Caco-2 (cell line): ENCODE results near the gene SGF29. TPM values are rescaled to one million over a fixed set of nuclear protein-coding genes. Genes with fewer than 3 reads are reported as not detected.
A peak's percentile ranks its signal among the peaks of the same experiment; 100 is the strongest.

Source experiments
- BruUV-seq: library from RNA; stranded (reverse); fragments of 400-500 nt; replicated peaks from 2 replicates; lab custom pipeline; 2021; lab: Mats Ljungman, UMichigan
- CTCF ChIA-PET: fragments of 300-600 bp; sonication (Branson Sonifier 250); formaldehyde crosslinking; loops from one replicate; lab custom pipeline; 2022; ENCODE audit warnings: antibody characterized with exemption; lab: Charles Lee
- POLR2A ChIA-PET: fragments of 300-600 bp; sonication (Branson Sonifier 250); formaldehyde crosslinking; loops from one replicate; lab custom pipeline; 2022; ENCODE audit warnings: antibody characterized with exemption; lab: Charles Lee
- DNase-seq, 2 experiments: peaks; one replicate each; pipeline versions ENCODE4 v3.0.0 to v3.0.0-alpha.2; 2020 to 2022
- H3K27me3 ChIP-seq: replicated peaks from 2 replicates; pipeline ENCODE4 v1.6.0; 2011; ENCODE audit warnings: low read length; ENCODE audit not compliant: control insufficient read depth, insufficient read depth
- H3K36me3 ChIP-seq: 2 replicates; pipeline ENCODE4 v1.5.1; 2011; ENCODE audit warnings: low read length; ENCODE audit not compliant: control insufficient read depth, insufficient read depth
- H3K4me1 ChIP-seq: fragments of 250-450 bp; sonication (Bioruptor Pico); 2 replicates; pipeline ENCODE4 v1.5.1; 2020; ENCODE audit warnings: mild to moderate bottlenecking
- H3K4me3 ChIP-seq: 2 replicates; pipeline ENCODE4 v1.5.1; 2011; ENCODE audit warnings: low read depth, mild to moderate bottlenecking, control low read depth, low read length
- H3K9me3 ChIP-seq: fragments of 250-450 bp; sonication (Bioruptor Pico); 2 replicates; pipeline ENCODE4 v1.5.1; 2020; ENCODE audit warnings: mild to moderate bottlenecking, moderate library complexity
- H3K27ac Mint-ChIP-seq: one replicate; pipeline ENCODE4 v1.8.0; 2022; ENCODE audit warnings: mixed read lengths; ENCODE audit not compliant: unreplicated experiment
- H3K27me3 Mint-ChIP-seq: one replicate; pipeline ENCODE4 v1.8.0; 2022; ENCODE audit warnings: mixed read lengths; ENCODE audit not compliant: insufficient read depth, unreplicated experiment
- H3K36me3 Mint-ChIP-seq: one replicate; pipeline ENCODE4 v1.8.0; 2022; ENCODE audit warnings: mild to moderate bottlenecking, mixed read lengths; ENCODE audit not compliant: insufficient read depth, unreplicated experiment
- H3K4me1 Mint-ChIP-seq: one replicate; pipeline ENCODE4 v1.8.0; 2022; ENCODE audit warnings: low read depth, mixed read lengths; ENCODE audit not compliant: unreplicated experiment
- H3K4me3 Mint-ChIP-seq: one replicate; pipeline ENCODE4 v1.8.0; 2022; ENCODE audit warnings: mild to moderate bottlenecking, moderate library complexity, mixed read lengths; ENCODE audit not compliant: unreplicated experiment
- H3K9me3 Mint-ChIP-seq: one replicate; pipeline ENCODE4 v1.8.0; 2022; ENCODE audit warnings: mixed read lengths; ENCODE audit not compliant: unreplicated experiment
- intact Hi-C: fragments of 100-400 bp; cut with micrococcal nuclease; formaldehyde crosslinking; loops from one replicate; pipeline ENCODE4 v1.10.0; 2022; ENCODE audit not compliant: unreplicated experiment
- total RNA-seq: library from RNA; stranded (reverse); gene quantifications from 2 replicates; pipeline ENCODE4 v1.2.3, GENCODE V29; 2022
- TF ChIP-seq, protein P1 (sequence below), 2 experiments: fragments of 200-600 bp in 1 of 2; IDR thresholded peaks; 1 replicate in 1 of 2; 2 replicates in 1 of 2; pipeline versions ENCODE4 v1.5.1 to v1.8.0; 2011 to 2022; ENCODE audit warnings: antibody characterized with exemption in 1 of 2, control low read depth in 1 of 2, inconsistent platforms in 1 of 2, low read depth in 1 of 2, low read length in 1 of 2, mild to moderate bottlenecking in 1 of 2, moderate library complexity in 1 of 2; ENCODE audit not compliant: insufficient read depth in 1 of 2, severe bottlenecking in 1 of 2, unreplicated experiment in 1 of 2

Gene SGF29
- total RNA-seq, 1 experiment from 2014 or later: 29.8 TPM

DNA sequence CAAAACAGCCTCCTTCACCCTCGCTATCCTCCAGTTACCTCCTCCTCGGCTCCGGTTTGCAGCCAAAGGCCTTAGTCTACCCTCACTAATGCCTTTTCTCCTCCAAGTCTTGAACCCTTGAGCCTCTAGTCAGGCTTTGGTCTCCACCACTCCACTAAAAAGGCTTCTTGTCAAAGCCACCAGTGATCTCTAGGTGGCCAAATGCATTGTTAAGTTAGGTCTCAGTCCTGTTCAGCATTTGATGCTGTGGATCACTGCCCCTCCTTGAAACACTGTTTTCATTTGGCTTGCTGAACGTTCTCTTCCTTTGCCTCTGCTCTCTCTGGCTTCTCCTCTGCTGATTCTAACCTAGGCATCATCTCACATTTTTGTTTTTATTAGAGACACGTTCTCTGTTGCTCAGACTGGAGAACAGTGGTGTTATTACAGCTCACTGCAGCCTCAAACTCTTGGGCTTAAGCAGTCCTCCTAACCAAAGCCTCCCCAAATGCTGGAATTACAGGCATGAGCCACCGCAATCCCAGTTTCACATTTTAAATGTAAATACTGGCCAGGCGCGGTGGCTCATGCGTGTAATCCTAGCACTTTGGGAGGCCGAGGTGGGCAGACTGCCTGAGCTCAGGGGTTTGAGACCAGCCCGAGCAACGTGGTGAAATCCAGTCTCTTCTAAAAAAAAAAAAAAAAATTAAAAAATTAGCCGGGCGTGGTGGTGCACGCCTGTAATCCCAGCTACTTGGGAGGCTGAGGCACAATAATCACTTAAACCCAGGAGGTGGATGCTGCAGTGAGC is 1.1 kb downstream of the SGF29 start:
- Mint-ChIP-seq H3K4me3 (peak overlapping the region; percentile 76), H3K4me1 (peaks cover 8% of the 10 kb centered on the region), H3K9me3 (no peaks in the 10 kb centered on the region), H3K36me3 (peaks cover 17% of the 10 kb centered on the region), H3K27ac (peak overlapping the region; percentile 88), H3K27me3 (no peaks in the 10 kb centered on the region)
- CTCF ChIA-PET: interaction anchor here (1.0 kb wide), 1 partner anchor 14 kb away, joined by 4 read pairs; no protein-coding TSS in a partner anchor
- Histone ChIP-seq H3K9me3 (no peaks in the 10 kb centered on the region), H3K4me1 (no peaks in the 10 kb centered on the region), H3K36me3 (no peaks in the 10 kb centered on the region; the same call in 1 of the 2 replicates), H3K27me3 (no peaks in the 10 kb centered on the region), H3K4me3 (peak overlapping the region; percentile 40)
- TF ChIP-seq, protein P1, sequence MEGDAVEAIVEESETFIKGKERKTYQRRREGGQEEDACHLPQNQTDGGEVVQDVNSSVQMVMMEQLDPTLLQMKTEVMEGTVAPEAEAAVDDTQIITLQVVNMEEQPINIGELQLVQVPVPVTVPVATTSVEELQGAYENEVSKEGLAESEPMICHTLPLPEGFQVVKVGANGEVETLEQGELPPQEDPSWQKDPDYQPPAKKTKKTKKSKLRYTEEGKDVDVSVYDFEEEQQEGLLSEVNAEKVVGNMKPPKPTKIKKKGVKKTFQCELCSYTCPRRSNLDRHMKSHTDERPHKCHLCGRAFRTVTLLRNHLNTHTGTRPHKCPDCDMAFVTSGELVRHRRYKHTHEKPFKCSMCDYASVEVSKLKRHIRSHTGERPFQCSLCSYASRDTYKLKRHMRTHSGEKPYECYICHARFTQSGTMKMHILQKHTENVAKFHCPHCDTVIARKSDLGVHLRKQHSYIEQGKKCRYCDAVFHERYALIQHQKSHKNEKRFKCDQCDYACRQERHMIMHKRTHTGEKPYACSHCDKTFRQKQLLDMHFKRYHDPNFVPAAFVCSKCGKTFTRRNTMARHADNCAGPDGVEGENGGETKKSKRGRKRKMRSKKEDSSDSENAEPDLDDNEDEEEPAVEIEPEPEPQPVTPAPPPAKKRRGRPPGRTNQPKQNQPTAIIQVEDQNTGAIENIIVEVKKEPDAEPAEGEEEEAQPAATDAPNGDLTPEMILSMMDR (IDR thresholded peaks at IDR 0.05; ENCODE audit: insufficient read depth in 1 of 2, low read depth in 1 of 2, low read length in 1 of 2, severe bottlenecking in 1 of 2, unreplicated experiment in 1 of 2): no peak
- intact Hi-C loops: no loop called here
- POLR2A ChIA-PET: interaction anchor here (0.5 kb wide), 1 partner anchor 64 kb away, joined by 4 read pairs; no protein-coding TSS in a partner anchor
- TSS peak; percentile 49 for BruUV-seq
- DNase-seq: no peak

GRCh38 chr16:28555561-28555960 is 1.8 kb downstream of the SGF29 start:
- Mint-ChIP-seq H3K27ac (no peak overlapping the region), H3K4me1 (peaks cover 8% of the 10 kb centered on the region), H3K27me3 (no peaks in the 10 kb centered on the region), H3K36me3 (peaks cover 17% of the 10 kb centered on the region), H3K9me3 (no peaks in the 10 kb centered on the region), H3K4me3 (no peak overlapping the region)
- TF ChIP-seq, protein P1 (IDR thresholded peaks at IDR 0.05; ENCODE audit: insufficient read depth in 1 of 2, low read depth in 1 of 2, low read length in 1 of 2, severe bottlenecking in 1 of 2, unreplicated experiment in 1 of 2): no peak
- POLR2A ChIA-PET: no interaction called here
- CTCF ChIA-PET: no interaction called here
- intact Hi-C loops: no loop called here
- Histone ChIP-seq H3K9me3 (no peaks in the 10 kb centered on the region), H3K36me3 (no peaks in the 10 kb centered on the region; the same call in 1 of the 2 replicates), H3K4me3 (no peak overlapping the region), H3K4me1 (no peaks in the 10 kb centered on the region), H3K27me3 (no peaks in the 10 kb centered on the region)
- no peak for DNase-seq
- BruUV-seq: no TSS peak

GRCh38 chr16:28556914-28557320 is 3.2 kb downstream of the SGF29 start:
- no peaks in the 10 kb centered on the region for H3K9me3 Mint-ChIP-seq
- peaks cover 17% of the 10 kb centered on the region for H3K36me3 Mint-ChIP-seq
- BruUV-seq: no TSS peak
- H3K27me3 Mint-ChIP-seq: no peaks in the 10 kb centered on the region
- no peak overlapping the region for H3K4me3 Mint-ChIP-seq
- TF ChIP-seq, protein P1 (IDR thresholded peaks at IDR 0.05; ENCODE audit: insufficient read depth in 1 of 2, low read depth in 1 of 2, low read length in 1 of 2, severe bottlenecking in 1 of 2, unreplicated experiment in 1 of 2): no peak
- no peak overlapping the region for H3K27ac Mint-ChIP-seq
- H3K4me1 Mint-ChIP-seq: peaks cover 8% of the 10 kb centered on the region
- intact Hi-C loops: no loop called here
- no peak for DNase-seq
- Histone ChIP-seq H3K4me1 (peaks cover 10% of the 10 kb centered on the region), H3K27me3 (no peaks in the 10 kb centered on the region), H3K36me3 (no peaks in the 10 kb centered on the region; the same call in 1 of the 2 replicates), H3K9me3 (no peaks in the 10 kb centered on the region), H3K4me3 (no peak overlapping the region)
- ChIA-PET POLR2A (no interaction called here), CTCF (no interaction called here)
